SH-SY5Y (cell line): ENCODE results near the gene ACTR6.

Experiments used
- GATA2 ChIP-seq: IDR thresholded peaks from 2 replicates; pipeline ENCODE4 v1.6.1; 2011; ENCODE audit warnings: mild to moderate bottlenecking, low read depth, low read length
- GATA3 ChIP-seq: IDR thresholded peaks from 2 replicates; pipeline ENCODE4 v1.6.1; 2011; ENCODE audit warnings: low read depth, mild to moderate bottlenecking, low read length, moderate library complexity

ACTR6 gene

GRCh38 chr12:100200463-100201181 is at the start of gene ACTR6:
ACTR6 (plus strand) TSS chr12:100200815; CDS start chr12:100200852, 37 bp downstream.
- no peak for TF ChIP-seq GATA3
- no peak for TF ChIP-seq GATA2

DNA sequence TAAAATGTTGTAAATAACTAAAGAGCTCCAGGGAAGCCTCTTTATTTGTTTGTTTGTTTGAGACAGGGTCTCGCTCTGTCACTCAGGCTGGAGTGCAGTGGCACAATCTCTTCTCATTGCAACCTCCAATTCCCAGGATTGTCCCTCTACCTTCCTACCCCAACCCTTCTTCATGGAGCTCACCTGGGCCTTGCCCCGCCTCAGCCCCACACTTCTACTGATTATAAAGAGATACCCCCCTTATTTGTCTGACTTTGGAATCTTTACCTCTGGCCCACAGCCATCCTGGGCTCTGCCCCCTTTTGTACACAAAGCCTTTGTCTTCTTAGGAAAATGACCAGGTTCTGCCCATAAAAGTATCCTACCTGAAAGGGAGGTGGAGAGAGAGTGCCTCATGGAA is 48.8 kb upstream of the ACTR6 start:
- TF ChIP-seq GATA3 = no peak
- TF ChIP-seq GATA2 = no peak

DNA sequence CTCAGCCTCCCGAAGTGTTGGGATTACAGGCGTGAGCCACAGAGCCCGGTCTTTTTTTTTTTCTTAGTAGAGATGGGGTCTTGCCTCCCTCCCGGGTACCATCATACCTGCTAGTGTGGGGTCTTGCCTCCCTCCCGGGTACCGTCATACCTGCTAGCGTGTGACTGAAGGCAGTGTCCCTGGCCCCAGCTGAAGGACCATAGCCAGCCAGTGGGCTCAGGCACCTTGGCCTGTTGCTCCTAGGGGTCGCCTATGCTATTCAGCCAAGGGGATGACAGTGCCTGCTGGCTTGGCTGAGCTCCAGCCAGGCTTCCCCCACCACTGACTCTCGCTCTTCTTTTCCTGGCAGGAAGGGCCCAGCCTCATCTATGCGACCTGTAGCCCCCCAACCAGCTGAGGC is 47.5 kb upstream of the ACTR6 start:
- TF ChIP-seq GATA2 = no peak
- TF ChIP-seq GATA3 = no peak

GRCh38 chr12:100154474-100155247 is 46.0 kb upstream of the ACTR6 start:
- TF ChIP-seq GATA3 (no peak), GATA2 (no peak)

- TF ChIP-seq GATA3 (no peak), GATA2 (no peak)
Measured at GRCh38 chr12:100156731-100157426, 43.7 kb upstream of the ACTR6 start.

DNA sequence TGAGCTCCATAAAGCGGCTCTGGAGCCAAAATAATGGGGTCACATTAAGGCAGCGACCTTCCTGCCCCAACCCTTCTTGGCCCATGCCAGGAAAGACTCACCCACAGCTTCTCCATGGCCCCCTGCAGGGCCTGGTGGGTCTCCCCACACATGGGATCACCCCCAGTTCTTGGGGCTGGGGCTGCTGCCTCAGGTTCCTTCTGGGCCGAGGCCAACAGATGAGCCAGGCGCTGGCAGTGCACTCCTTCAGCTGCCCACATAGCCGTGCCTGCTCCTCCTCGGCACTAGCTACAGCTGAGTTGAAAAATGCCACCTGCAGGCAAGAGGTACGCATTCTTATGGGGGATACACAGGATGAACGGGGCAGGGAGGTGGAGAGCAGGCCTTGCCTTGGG is 43.2 kb upstream of the ACTR6 start:
- TF ChIP-seq GATA3 = no peak
- TF ChIP-seq GATA2 = no peak

DNA sequence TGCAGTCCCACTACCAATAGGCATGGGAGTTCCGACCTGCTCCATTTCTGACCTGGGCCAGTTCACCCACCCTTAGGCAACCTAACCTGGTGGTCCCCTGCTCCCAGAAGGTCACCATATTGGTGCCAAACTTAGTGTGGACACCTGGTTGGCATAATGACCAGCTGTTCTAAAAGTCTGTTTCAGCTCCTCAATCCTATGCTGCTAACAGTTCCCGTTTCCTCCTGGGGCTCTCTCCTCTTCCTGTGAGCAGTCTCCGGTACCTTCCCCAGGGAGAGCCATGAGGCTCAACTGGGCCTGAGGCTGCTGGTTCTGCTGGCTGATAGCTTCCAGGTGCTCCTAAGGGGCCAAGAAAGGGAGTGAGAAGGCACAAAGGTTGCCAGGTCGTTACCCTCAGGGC is 42.1 kb upstream of the ACTR6 start:
- TF ChIP-seq GATA2 = no peak
- no peak for TF ChIP-seq GATA3

- TF ChIP-seq GATA3 = no peak
- no peak for TF ChIP-seq GATA2
Measured at GRCh38 chr12:100159391-100160104, 41.1 kb upstream of the ACTR6 start.

DNA sequence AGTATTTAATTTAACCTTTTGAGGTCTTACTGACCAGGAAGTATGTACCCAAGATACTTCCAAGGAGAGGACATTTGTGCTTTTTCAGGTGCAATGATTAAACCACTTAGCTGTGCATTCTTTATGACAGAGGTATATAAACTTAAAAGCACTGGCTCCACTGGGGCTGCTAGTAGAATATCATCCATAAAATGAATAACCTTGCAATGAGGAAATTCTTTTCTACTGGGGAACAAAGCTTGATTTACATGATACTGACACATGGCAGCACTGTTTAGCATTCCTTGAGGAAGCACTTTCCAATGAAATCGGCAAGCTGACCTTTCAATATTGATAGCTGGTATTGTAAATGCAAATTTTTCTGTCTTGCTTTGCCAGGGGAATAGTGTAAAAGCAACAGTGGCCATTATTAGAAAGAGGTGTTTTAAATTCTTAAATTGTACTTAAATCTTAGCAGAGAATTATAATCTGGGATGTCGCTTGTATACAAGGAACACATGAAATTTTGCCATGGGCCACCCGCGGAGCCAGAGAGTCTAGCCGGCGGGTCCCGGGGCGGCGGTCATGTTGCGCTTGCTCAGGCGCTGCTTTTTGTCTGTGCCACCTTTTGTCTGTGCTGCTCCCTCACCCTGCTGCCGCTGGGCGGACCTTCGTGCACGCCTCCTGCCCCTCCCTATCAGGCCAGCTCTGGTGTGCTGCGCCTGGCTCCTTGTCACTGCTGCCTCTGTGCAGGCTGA is 37.0 kb upstream of the ACTR6 start:
- TF ChIP-seq GATA3 (no peak), GATA2 (no peak)

DNA sequence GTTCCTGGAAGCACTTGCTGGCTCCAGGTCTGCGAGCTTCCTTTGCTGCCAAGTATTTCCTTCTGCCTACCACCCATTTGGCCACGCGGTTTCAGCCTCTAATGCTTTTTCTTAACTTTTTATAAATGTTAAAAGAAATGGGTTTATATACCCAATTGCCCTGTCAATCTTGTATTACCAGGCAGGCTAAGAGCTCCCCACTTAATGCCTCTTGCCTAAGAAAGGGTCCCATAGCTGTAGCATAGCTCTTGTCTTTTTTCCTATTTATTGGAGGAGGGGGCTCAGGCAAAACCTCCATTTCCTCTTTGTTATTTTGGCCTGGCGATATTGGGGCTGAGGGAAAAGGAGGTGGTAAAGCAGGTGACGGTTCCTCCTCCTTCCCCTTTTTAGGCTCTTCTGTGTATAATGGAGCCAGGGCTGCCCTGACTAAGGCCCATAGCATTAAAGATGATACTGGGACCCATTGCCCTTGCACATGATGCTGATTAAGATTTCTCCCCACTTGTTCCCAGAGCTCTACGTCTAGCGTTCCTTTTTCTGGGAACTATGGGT is 36.4 kb upstream of the ACTR6 start:
- TF ChIP-seq GATA2 = no peak
- no peak for TF ChIP-seq GATA3

- TF ChIP-seq GATA2 = no peak
- TF ChIP-seq GATA3 = no peak
Measured at GRCh38 chr12:100165356-100165755, 35.3 kb upstream of the ACTR6 start.

GRCh38 chr12:100166232-100166631 is 34.4 kb upstream of the ACTR6 start:
- TF ChIP-seq GATA3 (no peak), GATA2 (no peak)

DNA sequence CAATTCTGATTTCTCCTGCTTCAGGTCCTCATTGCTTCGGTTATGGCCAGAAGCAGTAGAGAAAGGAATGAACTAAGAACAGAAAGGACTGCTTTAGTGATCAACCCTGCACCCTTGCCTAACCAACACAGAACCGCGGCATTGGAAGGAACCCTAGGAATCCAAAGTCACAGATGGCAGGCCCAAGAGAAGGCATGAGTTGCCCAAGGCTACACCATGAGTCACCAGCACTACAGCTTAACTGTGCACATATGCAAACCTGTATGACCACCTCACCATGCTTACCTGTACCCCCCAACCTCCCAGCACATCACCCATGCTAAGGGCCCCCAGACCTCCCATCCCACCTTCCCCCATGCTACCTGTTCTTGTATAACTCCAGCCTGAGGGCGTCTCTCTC is 32.1 kb upstream of the ACTR6 start:
- TF ChIP-seq GATA3 (no peak), GATA2 (no peak)
